ENCODE data around the gene SPRED2. TPM values are rescaled to one million over a fixed set of nuclear protein-coding genes. Genes with fewer than 3 reads are reported as not detected.
A peak's percentile ranks its signal among the peaks of the same experiment; 100 is the strongest.

Gene SPRED2
- total and polyA plus RNA-seq, 4 donors = 6.7 to 7.5 (median 7.1) TPM

- peak overlapping the region in 1 of 3 donors; percentile 15 for H3K4me3 ChIP-seq (ENCODE audit: low read depth in 1 of 3, low read length in 3 of 3)
- peak in 1 of 2 donors; percentile 35 for TF ChIP-seq EGR1 (IDR thresholded peaks at IDR 0.05; ENCODE audit: low read depth in 2 of 2)
- no peak for TF ChIP-seq SP1 (IDR thresholded peaks at IDR 0.05)
- TF ChIP-seq JUND (IDR thresholded peaks at IDR 0.05) = no peak
- no peak for TF ChIP-seq ZBTB33 (IDR thresholded peaks at IDR 0.05)
- no peak for TF ChIP-seq TAF1 (conservative IDR thresholded peaks at IDR 0.05)
- peak overlapping the region in 1 of 2 donors; percentile 39 for H3K27ac ChIP-seq (ENCODE audit: low read depth in 1 of 2, low read length in 2 of 2)
- no peak for DNase-seq (ENCODE audit: low spot score)
- 76% methylated on average over 5 of the region's 5 CpGs for WGBS
- no peak overlapping the region for H3K9ac ChIP-seq (ENCODE audit: low read depth in 1 of 2, low read length in 2 of 2)
- no peaks in the 10 kb centered on the region for H3K36me3 ChIP-seq (ENCODE audit: control insufficient read depth in 4 of 4, insufficient read depth in 3 of 4, low read depth in 1 of 4, low read length in 3 of 4)
- peaks cover 8 to 32% (median 17%) of the 10 kb centered on the region in 4 donors for H3K4me1 ChIP-seq (ENCODE audit: control insufficient read depth in 4 of 4, insufficient read depth in 4 of 4, low read length in 3 of 4)
- no peaks in the 10 kb centered on the region for H3K9me3 ChIP-seq (ENCODE audit: control insufficient read depth in 4 of 4, low read length in 3 of 4)
- H3K27me3 ChIP-seq (ENCODE audit: control insufficient read depth in 4 of 4, insufficient read depth in 4 of 4, low read length in 3 of 4) = no peaks in the 10 kb centered on the region
Measured at GRCh38 chr2:65395621-65396347, 36.6 kb downstream of the SPRED2 start.

DNA sequence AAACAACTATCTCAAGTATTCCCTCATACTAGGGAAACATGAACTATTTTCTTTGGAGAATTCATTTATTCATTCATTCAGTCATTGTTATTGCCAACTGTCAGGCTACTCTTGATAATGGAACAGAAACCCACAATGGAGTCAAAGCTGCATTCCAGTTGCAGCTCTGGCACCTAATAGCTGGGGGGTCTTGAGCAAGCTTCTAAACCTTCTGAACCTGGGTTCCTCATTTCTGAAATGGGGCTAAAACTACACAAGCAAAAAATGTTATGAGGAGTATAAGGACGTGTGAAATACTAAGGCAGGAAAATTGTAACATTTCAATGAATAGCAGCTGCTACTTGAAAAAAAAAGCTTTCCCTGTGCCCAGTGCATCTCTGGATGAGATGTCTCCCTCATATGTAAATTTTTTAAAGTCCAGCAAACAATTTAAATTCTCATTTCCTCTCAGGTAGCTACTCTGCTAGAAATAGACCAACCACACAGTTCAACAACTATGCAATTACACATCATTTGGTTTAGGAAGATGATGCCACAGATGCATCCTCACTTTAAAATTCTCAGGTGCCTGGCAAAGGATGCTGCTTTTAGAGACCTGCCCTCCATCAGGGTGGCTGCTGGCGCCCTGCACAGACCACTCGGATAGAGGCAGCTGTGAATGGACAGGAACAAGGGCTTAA is 38.5 kb downstream of the SPRED2 start:
- Histone ChIP-seq H3K9ac (ENCODE audit: low read depth in 1 of 2, low read length in 2 of 2) (no peak overlapping the region), H3K27ac (ENCODE audit: low read depth in 1 of 2, low read length in 2 of 2) (no peak overlapping the region), H3K27me3 (ENCODE audit: control insufficient read depth in 4 of 4, insufficient read depth in 4 of 4, low read length in 3 of 4) (no peaks in the 10 kb centered on the region), H3K36me3 (ENCODE audit: control insufficient read depth in 4 of 4, insufficient read depth in 3 of 4, low read depth in 1 of 4, low read length in 3 of 4) (no peaks in the 10 kb centered on the region), H3K4me3 (ENCODE audit: low read depth in 1 of 3, low read length in 3 of 3) (no peak overlapping the region), H3K9me3 (ENCODE audit: control insufficient read depth in 4 of 4, low read length in 3 of 4) (no peaks in the 10 kb centered on the region), H3K4me1 (ENCODE audit: control insufficient read depth in 4 of 4, insufficient read depth in 4 of 4, low read length in 3 of 4) (peaks cover 13 to 43% (median 26%) of the 10 kb centered on the region in 4 donors)
- TF ChIP-seq TAF1 (conservative IDR thresholded peaks at IDR 0.05) (no peak), FOXA2 (IDR thresholded peaks at IDR 0.05) (no peak), RAD21 (IDR thresholded peaks at IDR 0.05) (no peak), ATF3 (IDR thresholded peaks at IDR 0.05) (no peak), RXRA (IDR thresholded peaks at IDR 0.05) (no peak), REST (IDR thresholded peaks at IDR 0.05) (no peak), NR2F2 (IDR thresholded peaks at IDR 0.05) (no peak), YY1 (IDR thresholded peaks at IDR 0.05) (no peak)
- TF ChIP-seq, protein P1, sequence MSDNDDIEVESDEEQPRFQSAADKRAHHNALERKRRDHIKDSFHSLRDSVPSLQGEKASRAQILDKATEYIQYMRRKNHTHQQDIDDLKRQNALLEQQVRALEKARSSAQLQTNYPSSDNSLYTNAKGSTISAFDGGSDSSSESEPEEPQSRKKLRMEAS (IDR thresholded peaks at IDR 0.05) = no peak
- WGBS = 88% methylated on average over 3 of the region's 3 CpGs
- DNase-seq (ENCODE audit: low spot score) = no peak
